Neural progenitor cell (in vitro differentiated cells): ENCODE results near the gene NEB. TPM values are rescaled to one million over a fixed set of nuclear protein-coding genes. Genes with fewer than 3 reads are reported as not detected.

Source experiments
- DNase-seq: peaks from one replicate; pipeline ENCODE4 v3.0.0-alpha.2; 2016; ENCODE audit warnings: low spot score
- H2AFZ ChIP-seq: fragments of 200-600 bp; sonication (generic); replicated peaks from 2 replicates; pipeline ENCODE4 v1.6.1; 2016; ENCODE audit warnings: antibody characterized with exemption
- H3F3A ChIP-seq: fragments of 200-600 bp; sonication (generic); 2 replicates; pipeline ENCODE4 v1.6.1; 2016; ENCODE audit warnings: antibody characterized with exemption, low read depth
- H3K27ac ChIP-seq: fragments of 200-600 bp; sonication (generic); 2 replicates; pipeline ENCODE4 v1.5.1; 2016; ENCODE audit warnings: mild to moderate bottlenecking
- H3K27me3 ChIP-seq: fragments of 200-600 bp; sonication (generic); 2 replicates; pipeline ENCODE4 v1.6.1; 2016; ENCODE audit warnings: mild to moderate bottlenecking, moderate library complexity
- H3K36me3 ChIP-seq: fragments of 200-600 bp; sonication (generic); 2 replicates; pipeline ENCODE4 v1.5.1; 2016
- H3K4me1 ChIP-seq: fragments of 200-600 bp; sonication (generic); 2 replicates; pipeline ENCODE4 v1.6.1; 2016; ENCODE audit warnings: mixed run types
- H3K4me2 ChIP-seq: fragments of 200-600 bp; sonication (generic); 2 replicates; pipeline ENCODE4 v1.6.1; 2016
- H3K4me3 ChIP-seq: fragments of 200-600 bp; sonication (generic); 2 replicates; pipeline ENCODE4 v1.5.1; 2016
- H3K79me2 ChIP-seq: fragments of 200-600 bp; sonication (generic); 2 replicates; pipeline ENCODE4 v1.6.1; 2016; ENCODE audit warnings: low read depth
- H3K9ac ChIP-seq: fragments of 200-600 bp; sonication (generic); 2 replicates; pipeline ENCODE4 v1.6.1; 2016
- H3K9me3 ChIP-seq: fragments of 200-600 bp; sonication (generic); 2 replicates; pipeline ENCODE4 v1.5.1; 2016; ENCODE audit warnings: low read depth
- H4K20me1 ChIP-seq: fragments of 200-600 bp; sonication (generic); 2 replicates; pipeline ENCODE4 v1.6.1; 2016; ENCODE audit warnings: low read depth
- H3K27ac Mint-ChIP-seq: 3 replicates; pipeline ENCODE4 v1.8.0; 2021; ENCODE audit warnings: mixed read lengths
- H3K27me3 Mint-ChIP-seq: 2 replicates; pipeline ENCODE4 v1.8.0; 2022; ENCODE audit warnings: low read depth, mild to moderate bottlenecking, inconsistent platforms, moderate library complexity, mixed read lengths; ENCODE audit not compliant: insufficient read depth
- H3K36me3 Mint-ChIP-seq: 3 replicates; pipeline ENCODE4 v1.8.0; 2021; ENCODE audit warnings: mixed read lengths
- H3K4me1 Mint-ChIP-seq: 3 replicates; pipeline ENCODE4 v1.8.0; 2021; ENCODE audit warnings: mixed read lengths
- H3K4me3 Mint-ChIP-seq: 3 replicates; pipeline ENCODE4 v1.8.0; 2021; ENCODE audit warnings: mild to moderate bottlenecking, moderate library complexity, mixed read lengths
- H3K9me3 Mint-ChIP-seq: 3 replicates; pipeline ENCODE4 v1.8.0; 2020; ENCODE audit warnings: mixed read lengths
- EZH2 ChIP-seq: fragments of 200-600 bp; sonication (generic); IDR thresholded peaks from 2 replicates; pipeline ENCODE4 v1.6.1; 2017; ENCODE audit warnings: antibody characterized with exemption, mild to moderate bottlenecking, moderate library complexity
- EZH2phosphoT487 ChIP-seq: fragments of 200-600 bp; sonication (generic); IDR thresholded peaks from 2 replicates; pipeline ENCODE4 v1.6.1; 2017; ENCODE audit warnings: antibody characterized with exemption
- total RNA-seq: library from RNA; depleted of rRNA; stranded (reverse); fragments of >200 nt; gene quantifications from 2 replicates; pipeline ENCODE4 v1.2.3, GENCODE V29; 2015; ENCODE audit warnings: low replicate concordance
- TF ChIP-seq, protein P1 (sequence below): fragments of 200-600 bp; sonication (generic); IDR thresholded peaks from 2 replicates; pipeline ENCODE4 v1.5.1; 2017; ENCODE audit warnings: antibody characterized with exemption, mild to moderate bottlenecking

NEB gene
- total RNA-seq, 1 donor from 2014 or later, result 0.49 TPM

DNA sequence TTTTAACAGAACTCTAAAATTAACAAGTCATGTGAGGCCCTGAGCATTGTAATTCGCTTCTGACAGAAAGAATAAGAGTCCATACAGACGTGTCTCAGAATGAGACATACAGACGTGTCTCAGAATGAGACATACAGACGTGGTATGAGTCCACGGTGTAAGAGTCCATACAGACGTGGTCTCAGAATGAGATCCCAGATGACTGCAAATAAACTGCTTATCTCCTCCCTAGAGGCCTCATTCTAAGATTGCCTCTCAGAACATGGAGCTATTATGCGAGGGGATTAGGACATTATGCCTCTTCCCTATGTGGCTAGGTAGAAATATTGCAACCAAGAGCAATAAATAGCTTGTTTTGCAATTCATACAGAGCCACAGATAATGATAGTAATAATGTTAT is 63.9 kb downstream of the NEB start:
- no peaks in the 10 kb centered on the region for H3K9me3 ChIP-seq
- H3K27me3 ChIP-seq, result no peaks in the 10 kb centered on the region
- no peaks in the 10 kb centered on the region for H3K4me1 ChIP-seq
- no peak overlapping the region for H3K9ac ChIP-seq
- no peak for TF ChIP-seq EZH2phosphoT487
- TF ChIP-seq, protein P1, sequence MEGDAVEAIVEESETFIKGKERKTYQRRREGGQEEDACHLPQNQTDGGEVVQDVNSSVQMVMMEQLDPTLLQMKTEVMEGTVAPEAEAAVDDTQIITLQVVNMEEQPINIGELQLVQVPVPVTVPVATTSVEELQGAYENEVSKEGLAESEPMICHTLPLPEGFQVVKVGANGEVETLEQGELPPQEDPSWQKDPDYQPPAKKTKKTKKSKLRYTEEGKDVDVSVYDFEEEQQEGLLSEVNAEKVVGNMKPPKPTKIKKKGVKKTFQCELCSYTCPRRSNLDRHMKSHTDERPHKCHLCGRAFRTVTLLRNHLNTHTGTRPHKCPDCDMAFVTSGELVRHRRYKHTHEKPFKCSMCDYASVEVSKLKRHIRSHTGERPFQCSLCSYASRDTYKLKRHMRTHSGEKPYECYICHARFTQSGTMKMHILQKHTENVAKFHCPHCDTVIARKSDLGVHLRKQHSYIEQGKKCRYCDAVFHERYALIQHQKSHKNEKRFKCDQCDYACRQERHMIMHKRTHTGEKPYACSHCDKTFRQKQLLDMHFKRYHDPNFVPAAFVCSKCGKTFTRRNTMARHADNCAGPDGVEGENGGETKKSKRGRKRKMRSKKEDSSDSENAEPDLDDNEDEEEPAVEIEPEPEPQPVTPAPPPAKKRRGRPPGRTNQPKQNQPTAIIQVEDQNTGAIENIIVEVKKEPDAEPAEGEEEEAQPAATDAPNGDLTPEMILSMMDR, result no peak
- no peak for TF ChIP-seq EZH2
- H3K36me3 Mint-ChIP-seq, result no peaks in the 10 kb centered on the region
- no peaks in the 10 kb centered on the region for H3K9me3 Mint-ChIP-seq
- H3K4me1 Mint-ChIP-seq, result peaks cover 3% of the 10 kb centered on the region
- H3K27me3 Mint-ChIP-seq, result no peaks in the 10 kb centered on the region
- H2AFZ ChIP-seq, result no peak overlapping the region
- no peaks in the 10 kb centered on the region for H3K36me3 ChIP-seq
- no peaks in the 10 kb centered on the region for H4K20me1 ChIP-seq
- DNase-seq, result no peak
- no peak overlapping the region for H3K27ac Mint-ChIP-seq
- no peak overlapping the region for H3K27ac ChIP-seq
- no peak overlapping the region for H3K4me3 ChIP-seq
- no peak overlapping the region for H3K4me3 Mint-ChIP-seq
- H3K4me2 ChIP-seq, result no peak overlapping the region
- H3F3A ChIP-seq, result no peaks in the 10 kb centered on the region
- H3K79me2 ChIP-seq, result no peaks in the 10 kb centered on the region

GRCh38 chr2:151669585-151670081 is 64.6 kb downstream of the NEB start:
- Mint-ChIP-seq H3K4me1 (peaks cover 3% of the 10 kb centered on the region), H3K27me3 (no peaks in the 10 kb centered on the region), H3K9me3 (no peaks in the 10 kb centered on the region), H3K4me3 (no peak overlapping the region), H3K27ac (no peak overlapping the region), H3K36me3 (no peaks in the 10 kb centered on the region)
- Histone ChIP-seq H3K27ac (no peak overlapping the region), H4K20me1 (no peaks in the 10 kb centered on the region), H3F3A (no peaks in the 10 kb centered on the region), H3K9me3 (no peaks in the 10 kb centered on the region), H3K79me2 (no peaks in the 10 kb centered on the region), H3K9ac (no peak overlapping the region), H3K27me3 (no peaks in the 10 kb centered on the region), H2AFZ (no peak overlapping the region), H3K4me1 (no peaks in the 10 kb centered on the region), H3K4me2 (no peak overlapping the region), H3K36me3 (no peaks in the 10 kb centered on the region), H3K4me3 (no peak overlapping the region)
- DNase-seq, result peak; percentile 5
- TF ChIP-seq, protein P1, result no peak
- no peak for TF ChIP-seq EZH2phosphoT487
- no peak for TF ChIP-seq EZH2

GRCh38 chr2:151668737-151669136 is 65.5 kb downstream of the NEB start:
- H3K4me3 Mint-ChIP-seq, result no peak overlapping the region
- Histone ChIP-seq H3K9ac (no peak overlapping the region), H3K27ac (no peak overlapping the region), H2AFZ (no peak overlapping the region), H3K9me3 (no peaks in the 10 kb centered on the region), H3K4me1 (no peaks in the 10 kb centered on the region), H4K20me1 (no peaks in the 10 kb centered on the region), H3K27me3 (no peaks in the 10 kb centered on the region), H3K4me2 (no peak overlapping the region), H3F3A (no peaks in the 10 kb centered on the region), H3K4me3 (no peak overlapping the region), H3K79me2 (no peaks in the 10 kb centered on the region), H3K36me3 (no peaks in the 10 kb centered on the region)
- no peaks in the 10 kb centered on the region for H3K36me3 Mint-ChIP-seq
- DNase-seq, result no peak
- no peak overlapping the region for H3K27ac Mint-ChIP-seq
- H3K4me1 Mint-ChIP-seq, result peaks cover 3% of the 10 kb centered on the region
- H3K9me3 Mint-ChIP-seq, result no peaks in the 10 kb centered on the region
- H3K27me3 Mint-ChIP-seq, result peaks cover 2% of the 10 kb centered on the region
- TF ChIP-seq, protein P1, result peak; percentile 24
- no peak for TF ChIP-seq EZH2
